Panc1 (cell line): ENCODE results near the gene MYL1. TPM values are rescaled to one million over a fixed set of nuclear protein-coding genes. Genes with fewer than 3 reads are reported as not detected.

Source experiments
- ATAC-seq: fragments of 200-7000 bp; cut with Tn5 transposase; 2 replicates; pipeline ENCODE4 v1.9.1; 2020; ENCODE audit warnings: mild to moderate bottlenecking, moderate library complexity
- BruUV-seq: library from RNA; stranded (reverse); fragments of 400-500 nt; replicated peaks from 2 replicates; lab custom pipeline; 2021; lab: Mats Ljungman, UMichigan
- CTCF ChIA-PET: fragments of 300-600 bp; sonication (Branson Sonifier 250); formaldehyde crosslinking; loops from one replicate; lab custom pipeline; 2022; ENCODE audit warnings: antibody characterized with exemption; lab: Charles Lee
- POLR2A ChIA-PET: fragments of 300-600 bp; sonication (Branson Sonifier 250); formaldehyde crosslinking; loops from one replicate; lab custom pipeline; 2022; ENCODE audit warnings: antibody characterized with exemption; lab: Charles Lee
- DNase-seq: peaks from one replicate; pipeline ENCODE4 v3.0.0-alpha.2; 2010; ENCODE audit warnings: low read depth, low spot score
- H3K27ac ChIP-seq: 2 replicates; pipeline ENCODE4 v1.5.1; 2011; ENCODE audit warnings: mild to moderate bottlenecking, low read length, inconsistent platforms
- H3K27me3 ChIP-seq: fragments of 200-500 bp; sonication (Bioruptor generic); 2 replicates; pipeline ENCODE4 v1.6.0; 2014; ENCODE audit warnings: low read length, inconsistent platforms; ENCODE audit not compliant: control insufficient read depth, insufficient read depth
- H3K36me3 ChIP-seq: fragments of 200-500 bp; sonication (Bioruptor generic); 2 replicates; pipeline ENCODE4 v1.5.1; 2014; ENCODE audit warnings: inconsistent platforms, mild to moderate bottlenecking, low read length, moderate library complexity; ENCODE audit not compliant: control insufficient read depth, insufficient read depth
- H3K4me1 ChIP-seq: 2 replicates; pipeline ENCODE4 v1.5.1; 2011; ENCODE audit warnings: inconsistent platforms, mild to moderate bottlenecking, low read length, moderate library complexity; ENCODE audit not compliant: control insufficient read depth, insufficient read depth
- H3K4me3 ChIP-seq, 2 experiments: 2 replicates each; pipeline ENCODE4 v1.5.1; 2011 to 2012; ENCODE audit warnings: low read depth in 2 of 2, low read length in 2 of 2, mild to moderate bottlenecking in 2 of 2, inconsistent platforms in 1 of 2, moderate library complexity in 1 of 2
- H3K9me3 ChIP-seq: fragments of 200-500 bp; sonication (Bioruptor generic); 2 replicates; pipeline ENCODE4 v1.5.1; 2014; ENCODE audit warnings: low read depth, mild to moderate bottlenecking, inconsistent platforms, low read length, moderate library complexity; ENCODE audit not compliant: control insufficient read depth, insufficient read depth
- CTCF ChIP-seq: fragments of 450-650 bp; IDR thresholded peaks from 2 replicates; pipeline ENCODE4 v1.5.1; 2017; ENCODE audit warnings: mild to moderate bottlenecking
- POLR2AphosphoS5 ChIP-seq: IDR thresholded peaks from 2 replicates; pipeline ENCODE4 v1.6.1; 2012; ENCODE audit warnings: mild to moderate bottlenecking, low read depth, low read length, moderate library complexity
- REST ChIP-seq, 2 experiments: IDR thresholded peaks; 2 replicates each; pipeline ENCODE4 v1.6.1; 2011 to 2012; ENCODE audit warnings: low read depth in 2 of 2, control low read depth in 1 of 2, low read length in 1 of 2, mild to moderate bottlenecking in 1 of 2, moderate library complexity in 1 of 2; ENCODE audit not compliant: insufficient read depth in 1 of 2
- SIN3A ChIP-seq: IDR thresholded peaks from 2 replicates; pipeline ENCODE4 v1.6.1; 2012; ENCODE audit warnings: low read depth, mild to moderate bottlenecking, low read length, moderate library complexity, borderline replicate concordance; ENCODE audit not compliant: insufficient read depth
- TCF7L2 ChIP-seq: IDR thresholded peaks from 2 replicates; pipeline ENCODE4 v1.6.1; 2011; ENCODE audit warnings: mild to moderate bottlenecking, low read depth, low read length, inconsistent platforms
- in situ Hi-C: cut with HindIII; loops from 2 replicates; pipeline ENCODE4 v1.10.0; 2016; ENCODE audit warnings: low sequenced_read_pairs, low pct_unique_long_range_greater_than_20kb
- intact Hi-C: fragments of 100-400 bp; cut with micrococcal nuclease; formaldehyde crosslinking; loops from one replicate; pipeline ENCODE4 v1.10.0; 2022; ENCODE audit not compliant: unreplicated experiment
- total RNA-seq: library from RNA; stranded (reverse); gene quantifications from one replicate; pipeline ENCODE4 v1.2.1, GENCODE V29; 2021; ENCODE audit not compliant: unreplicated experiment

Gene MYL1
- total RNA-seq, 1 experiment from 2014 or later = not detected

- no peaks in the 10 kb centered on the region for H3K36me3 ChIP-seq
- no peak for ATAC-seq
Observed at GRCh38 chr2:210356944-210357343, 42.0 kb upstream of the MYL1 start.

GRCh38 chr2:210337159-210337558 lies 22.2 kb upstream of the MYL1 start:
- ChIA-PET POLR2A (no interaction called here), CTCF (no interaction called here)
- no peak overlapping the region for H3K27ac ChIP-seq
- intact Hi-C loops (no loop called here), in situ Hi-C loops (no loop called here)
- no peak for DNase-seq
- no peaks in the 10 kb centered on the region for H3K4me1 ChIP-seq
- BruUV-seq = no TSS peak
- no peak for ATAC-seq
- H3K27me3 ChIP-seq = no peaks in the 10 kb centered on the region
- TF ChIP-seq REST (IDR thresholded peaks at IDR 0.05; ENCODE audit: insufficient read depth in 1 of 2, low read depth in 2 of 2, low read length in 1 of 2) (no peak), SIN3A (no peak), POLR2AphosphoS5 (no peak), CTCF (no peak)
- no peaks in the 10 kb centered on the region for H3K9me3 ChIP-seq
- H3K36me3 ChIP-seq = no peaks in the 10 kb centered on the region
- H3K4me3 ChIP-seq = no peak overlapping the region

More at GRCh38 chr2:210356944-210357343, 42.0 kb upstream of the MYL1 start:
- in situ Hi-C loops = no loop called here
- DNase-seq = no peak
- no peak overlapping the region for H3K4me3 ChIP-seq
- H3K9me3 ChIP-seq = no peaks in the 10 kb centered on the region
- TF ChIP-seq POLR2AphosphoS5 (no peak), CTCF (no peak), REST (IDR thresholded peaks at IDR 0.05; ENCODE audit: insufficient read depth in 1 of 2, low read depth in 2 of 2, low read length in 1 of 2) (no peak), SIN3A (no peak), TCF7L2 (no peak)
- no TSS peak for BruUV-seq
- no peaks in the 10 kb centered on the region for H3K27me3 ChIP-seq
- POLR2A ChIA-PET = no interaction called here
- H3K27ac ChIP-seq = no peak overlapping the region
- H3K4me1 ChIP-seq = no peaks in the 10 kb centered on the region
- CTCF ChIA-PET = no interaction called here
- intact Hi-C loops = no loop called here
